CD4-positive, alpha-beta T cell (primary cell): ENCODE results near the gene SEC31B. TPM values are rescaled to one million over a fixed set of nuclear protein-coding genes. Genes with fewer than 3 reads are reported as not detected.

Experiments
- ATAC-seq: fragments of 200-7000 bp; cut with Tn5 transposase; one replicate; pipeline ENCODE4 v1.10.0; 2022; ENCODE audit warnings: mild to moderate bottlenecking; ENCODE audit not compliant: poor library complexity
- CTCF ChIA-PET: fragments of 350-600 bp; sonication (Branson Sonifier 250); formaldehyde crosslinking; loops from one replicate; lab custom pipeline; 2021; ENCODE audit warnings: antibody characterized with exemption, inconsistent platforms; lab: Charles Lee
- POLR2A ChIA-PET: fragments of 350-600 bp; sonication (Branson Sonifier 250); formaldehyde crosslinking; loops from one replicate; lab custom pipeline; 2021; ENCODE audit warnings: antibody characterized with exemption, inconsistent platforms; lab: Charles Lee
- DNase-seq, 14 experiments: peaks; one replicate each; pipeline ENCODE4 v3.0.0-alpha.2; 2013 to 2020; ENCODE audit warnings: mixed read lengths in 2 of 14
- H3K27ac ChIP-seq, 2 donors: one replicate each; pipeline versions ENCODE4 v1.5.1 to v1.7.0; 2013; ENCODE audit warnings: low read length in 2 of 2, low read depth in 1 of 2, mild to moderate bottlenecking in 1 of 2
- H3K27me3 ChIP-seq, 2 experiments: 1 replicate in 1 of 2; 2 replicates in 1 of 2; pipeline versions ENCODE4 v1.6.1 to v1.7.0; 2013; ENCODE audit warnings: low read length in 2 of 2, control low read depth in 1 of 2, mild to moderate bottlenecking in 1 of 2, moderate library complexity in 1 of 2; ENCODE audit not compliant: insufficient read depth in 2 of 2, control insufficient read depth in 1 of 2
- H3K36me3 ChIP-seq: one replicate; pipeline ENCODE4 v1.6.1; 2013; ENCODE audit warnings: low read length, control low read depth; ENCODE audit not compliant: insufficient read depth
- H3K4me1 ChIP-seq: one replicate; pipeline ENCODE4 v1.6.1; 2013; ENCODE audit warnings: low read length, control low read depth; ENCODE audit not compliant: insufficient read depth
- H3K4me3 ChIP-seq: one replicate; pipeline ENCODE4 v1.5.1; 2013; ENCODE audit warnings: mild to moderate bottlenecking, low read length, moderate library complexity
- H3K9me3 ChIP-seq, 2 experiments: 1 replicate in 1 of 2; 2 replicates in 1 of 2; pipeline versions ENCODE4 v1.6.1 to v1.7.0; 2013; ENCODE audit warnings: low read length in 2 of 2, mild to moderate bottlenecking in 2 of 2, control low read depth in 1 of 2, moderate library complexity in 1 of 2; ENCODE audit not compliant: control insufficient read depth in 1 of 2, insufficient read depth in 1 of 2
- H3K27ac Mint-ChIP-seq: one replicate; pipeline ENCODE4 v1.8.0; 2020; ENCODE audit warnings: mixed read lengths
- H3K27me3 Mint-ChIP-seq: one replicate; pipeline ENCODE4 v1.8.0; 2021; ENCODE audit warnings: mixed read lengths
- H3K36me3 Mint-ChIP-seq: one replicate; pipeline ENCODE4 v1.8.0; 2021; ENCODE audit warnings: low read depth, mixed read lengths
- H3K4me1 Mint-ChIP-seq: one replicate; pipeline ENCODE4 v1.8.0; 2021; ENCODE audit warnings: low read depth, mixed read lengths
- H3K4me3 Mint-ChIP-seq: one replicate; pipeline ENCODE4 v1.8.0; 2020; ENCODE audit warnings: mild to moderate bottlenecking, mixed read lengths
- H3K9me3 Mint-ChIP-seq: one replicate; pipeline ENCODE4 v1.8.0; 2020; ENCODE audit warnings: mixed read lengths
- intact Hi-C, 2 experiments: fragments of 100-400 bp; cut with DNase I in 1 of 2; cut with micrococcal nuclease in 1 of 2; formaldehyde crosslinking; loops; one replicate each; pipeline versions ENCODE4 v1.15.1 to v1.9.0; 2023 to 2025; cut with DNase I, micrococcal nuclease
- total RNA-seq, 174 experiments: library from RNA in 2 of 174; stranded (reverse) in 2 of 174; gene quantifications; one replicate each; pipeline ENCODE4 v1.2.3 and lab custom pipeline; 2021 to 2026
- TF ChIP-seq, protein P1 (sequence below): fragments of 200-600 bp; IDR thresholded peaks from one replicate; pipeline ENCODE4 v1.8.0; 2022; ENCODE audit warnings: antibody characterized with exemption, mild to moderate bottlenecking

Gene SEC31B
- total RNA-seq, 2 experiments from 2014 or later = 49.2 to 52.1 TPM

DNA sequence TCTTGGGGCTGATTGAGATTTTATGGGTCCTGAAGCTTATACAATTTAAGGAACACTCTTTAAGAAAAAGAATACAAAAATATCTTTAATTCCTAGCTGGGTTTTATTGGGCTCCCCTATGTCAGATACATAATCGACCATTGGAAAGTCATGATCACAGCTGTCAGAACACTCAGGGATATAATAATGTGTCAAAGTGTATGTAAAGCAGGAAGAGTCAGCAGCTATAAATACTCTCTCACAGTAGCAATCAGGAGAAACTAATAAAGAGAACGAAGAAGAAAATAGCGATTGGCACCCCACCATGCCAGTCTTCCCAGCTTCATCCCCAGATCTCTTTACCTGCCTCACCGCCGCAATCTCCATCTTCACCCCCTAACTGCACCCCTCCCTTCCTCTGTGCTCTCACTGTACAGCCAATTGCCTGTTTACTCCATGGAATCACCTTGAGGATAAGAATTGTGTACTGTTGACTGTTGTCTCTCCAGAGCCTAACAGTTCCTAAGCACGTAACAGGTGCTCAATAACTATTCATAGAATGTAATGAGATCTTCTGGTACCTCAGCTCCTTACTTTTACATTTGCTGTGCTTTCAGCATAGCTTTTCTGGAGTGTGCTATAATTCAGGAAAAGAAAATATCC is 80.9 kb downstream of the SEC31B start:
- no peak for DNase-seq
- H3K27ac Mint-ChIP-seq = no peak overlapping the region

More for the DNA sequence above, 80.9 kb downstream of the SEC31B start:
- intact Hi-C loops = loop anchor here in 1 of 2 experiments (5.0 kb wide), 1 partner anchor 39 kb away; no protein-coding TSS in a partner anchor
- CTCF ChIA-PET = interaction anchor here (1.1 to 2.6 kb wide), 6 partner anchors 9 to 86 kb away, joined by 3 to 10 read pairs (median 4); no protein-coding TSS in a partner anchor
- H3K9me3 Mint-ChIP-seq = no peaks in the 10 kb centered on the region
- H3K27me3 Mint-ChIP-seq = peaks cover 3% of the 10 kb centered on the region
- no peaks in the 10 kb centered on the region for H3K4me1 Mint-ChIP-seq
- no peaks in the 10 kb centered on the region for H3K36me3 Mint-ChIP-seq
- Histone ChIP-seq H3K36me3 (no peaks in the 10 kb centered on the region), H3K4me1 (peaks cover 2% of the 10 kb centered on the region), H3K9me3 (no peaks in the 10 kb centered on the region), H3K27me3 (no peaks in the 10 kb centered on the region), H3K27ac (no peak overlapping the region), H3K4me3 (no peak overlapping the region)
- ATAC-seq = no peak
- POLR2A ChIA-PET = interaction anchor here (0.9 kb wide), 1 partner anchor 80 kb away, joined by 4 read pairs; no protein-coding TSS in a partner anchor
- H3K4me3 Mint-ChIP-seq = no peak overlapping the region
- TF ChIP-seq, protein P1, sequence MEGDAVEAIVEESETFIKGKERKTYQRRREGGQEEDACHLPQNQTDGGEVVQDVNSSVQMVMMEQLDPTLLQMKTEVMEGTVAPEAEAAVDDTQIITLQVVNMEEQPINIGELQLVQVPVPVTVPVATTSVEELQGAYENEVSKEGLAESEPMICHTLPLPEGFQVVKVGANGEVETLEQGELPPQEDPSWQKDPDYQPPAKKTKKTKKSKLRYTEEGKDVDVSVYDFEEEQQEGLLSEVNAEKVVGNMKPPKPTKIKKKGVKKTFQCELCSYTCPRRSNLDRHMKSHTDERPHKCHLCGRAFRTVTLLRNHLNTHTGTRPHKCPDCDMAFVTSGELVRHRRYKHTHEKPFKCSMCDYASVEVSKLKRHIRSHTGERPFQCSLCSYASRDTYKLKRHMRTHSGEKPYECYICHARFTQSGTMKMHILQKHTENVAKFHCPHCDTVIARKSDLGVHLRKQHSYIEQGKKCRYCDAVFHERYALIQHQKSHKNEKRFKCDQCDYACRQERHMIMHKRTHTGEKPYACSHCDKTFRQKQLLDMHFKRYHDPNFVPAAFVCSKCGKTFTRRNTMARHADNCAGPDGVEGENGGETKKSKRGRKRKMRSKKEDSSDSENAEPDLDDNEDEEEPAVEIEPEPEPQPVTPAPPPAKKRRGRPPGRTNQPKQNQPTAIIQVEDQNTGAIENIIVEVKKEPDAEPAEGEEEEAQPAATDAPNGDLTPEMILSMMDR = no peak

Other genes starting within 250 kb of the SEC31B start
- 10 to 100 TPM; 49.4 to 55.9 TPM for gene BLOC1S2, start 233.2 kb downstream of the SEC31B start, total RNA-seq
- not detected for gene PKD2L1, start 189.6 kb downstream of the SEC31B start, total RNA-seq
- 1 to 10 TPM; 1.7 TPM for gene SCD, start 172.6 kb downstream of the SEC31B start, total RNA-seq
- not detected for gene WNT8B, start 56.9 kb downstream of the SEC31B start, total RNA-seq
- gene NDUFB8, start 10.0 kb upstream of the SEC31B start, total RNA-seq = 100 to 1,000 TPM; 155 to 173 TPM
- gene HIF1AN, start 16.1 kb upstream of the SEC31B start, total RNA-seq = 10 to 100 TPM; 29.7 to 30.5 TPM
- gene PAX2, start 225.7 kb upstream of the SEC31B start, total RNA-seq = not detected